Gastroesophageal sphincter (tissue), 3 donors: Measurements from ENCODE around the gene ELOVL6.

Source experiments
- CTCF ChIP-seq, 4 experiments: fragments of 200-600 bp in 2 of 4; fragments of 450-650 bp in 2 of 4; sonication (generic) in 1 of 4; IDR thresholded peaks; one replicate each; pipeline ENCODE4 v1.5.1; 2017 to 2019; ENCODE audit warnings: antibody characterized with exemption in 4 of 4, mild to moderate bottlenecking in 2 of 4, moderate library complexity in 2 of 4
- EP300 ChIP-seq: sonication (generic); formaldehyde crosslinking; IDR thresholded peaks from one replicate; pipeline ENCODE4 v1.6.1; 2017; ENCODE audit warnings: antibody characterized with exemption, mild to moderate bottlenecking
- POLR2A ChIP-seq, 2 donors: fragments of 450-650 bp; IDR thresholded peaks; one replicate each; pipeline ENCODE4 v1.6.1; 2017; ENCODE audit warnings: antibody characterized with exemption in 2 of 2, mild to moderate bottlenecking in 2 of 2, moderate library complexity in 1 of 2
- POLR2AphosphoS5 ChIP-seq: sonication (generic); formaldehyde crosslinking; IDR thresholded peaks from one replicate; pipeline ENCODE4 v1.6.1; 2017; ENCODE audit warnings: antibody characterized with exemption

- no peak for TF ChIP-seq CTCF (IDR thresholded peaks at IDR 0.05)
- no peak for TF ChIP-seq POLR2A (IDR thresholded peaks at IDR 0.05)
- no peak for TF ChIP-seq POLR2AphosphoS5
- no peak for TF ChIP-seq EP300
Observed at GRCh38 chr4:110055158-110055768, 143.2 kb downstream of the ELOVL6 start.
